Trophoblast cell (in vitro differentiated cells and primary cell): ENCODE data around the gene SPDYC.

ENCODE experiments used
- DNase-seq, 2 donors: peaks; one replicate each; pipeline ENCODE4 v3.0.0-alpha.2; 2016
- H2AFZ ChIP-seq: 2 replicates; pipeline ENCODE4 v1.6.1; 2013; ENCODE audit warnings: low read length, moderate library complexity, mild to moderate bottlenecking; ENCODE audit not compliant: insufficient read depth, poor library complexity
- H2AK5ac ChIP-seq: 2 replicates; pipeline ENCODE4 v1.6.1; 2013; ENCODE audit warnings: mild to moderate bottlenecking, low read length
- H2BK120ac ChIP-seq: 2 replicates; pipeline ENCODE4 v1.6.1; 2013; ENCODE audit warnings: low read length, mild to moderate bottlenecking, moderate library complexity; ENCODE audit not compliant: insufficient read depth, poor library complexity
- H2BK12ac ChIP-seq: 2 replicates; pipeline ENCODE4 v1.6.1; 2013; ENCODE audit warnings: mild to moderate bottlenecking, low read length, moderate library complexity
- H2BK5ac ChIP-seq: 2 replicates; pipeline ENCODE4 v1.6.1; 2013; ENCODE audit warnings: low read length, low read depth, moderate library complexity, mild to moderate bottlenecking; ENCODE audit not compliant: poor library complexity
- H3K14ac ChIP-seq: 2 replicates; pipeline ENCODE4 v1.6.1; 2013; ENCODE audit warnings: mild to moderate bottlenecking, low read length
- H3K18ac ChIP-seq: 2 replicates; pipeline ENCODE4 v1.6.1; 2013; ENCODE audit warnings: mild to moderate bottlenecking, low read length
- H3K23ac ChIP-seq: 2 replicates; pipeline ENCODE4 v1.6.1; 2013; ENCODE audit warnings: low read length
- H3K27ac ChIP-seq: 2 replicates; pipeline ENCODE4 v1.5.1; 2013; ENCODE audit warnings: low read depth, mild to moderate bottlenecking, inconsistent platforms, low read length, moderate library complexity
- H3K27me3 ChIP-seq: 2 replicates; pipeline ENCODE4 v1.6.1; 2013; ENCODE audit warnings: inconsistent platforms, mild to moderate bottlenecking, low read length, moderate library complexity; ENCODE audit not compliant: insufficient read depth
- H3K36me3 ChIP-seq, 2 experiments: 1 replicate in 1 of 2; 2 replicates in 1 of 2; pipeline ENCODE4 v1.6.1; 2013; ENCODE audit warnings: low read length in 2 of 2, mild to moderate bottlenecking in 2 of 2, moderate library complexity in 1 of 2; ENCODE audit not compliant: insufficient read depth in 2 of 2, control insufficient read depth in 1 of 2
- H3K4ac ChIP-seq: 2 replicates; pipeline ENCODE4 v1.6.1; 2013; ENCODE audit warnings: low read depth, mild to moderate bottlenecking, low read length, moderate library complexity
- H3K4me1 ChIP-seq, 2 experiments: 1 replicate in 1 of 2; 2 replicates in 1 of 2; pipeline ENCODE4 v1.6.1; 2013; ENCODE audit warnings: low read length in 2 of 2, mild to moderate bottlenecking in 2 of 2, moderate library complexity in 1 of 2; ENCODE audit not compliant: insufficient read depth in 2 of 2, control insufficient read depth in 1 of 2
- H3K4me2 ChIP-seq: 2 replicates; pipeline ENCODE4 v1.6.1; 2013; ENCODE audit warnings: inconsistent platforms, mild to moderate bottlenecking, low read length, moderate library complexity
- H3K4me3 ChIP-seq: 2 replicates; pipeline ENCODE4 v1.5.1; 2013; ENCODE audit warnings: mild to moderate bottlenecking, low read depth, low read length, inconsistent platforms
- H3K79me1 ChIP-seq: one replicate; pipeline ENCODE4 v1.6.1; 2013; ENCODE audit warnings: low read length
- H3K79me2 ChIP-seq: 2 replicates; pipeline ENCODE4 v1.6.1; 2013; ENCODE audit warnings: low read length, mild to moderate bottlenecking; ENCODE audit not compliant: control insufficient read depth, insufficient read depth, poor library complexity
- H3K9ac ChIP-seq: 2 replicates; pipeline ENCODE4 v1.6.1; 2013; ENCODE audit warnings: mild to moderate bottlenecking, low read length
- H3K9me3 ChIP-seq: 2 replicates; pipeline ENCODE4 v1.6.1; 2013; ENCODE audit warnings: low read depth, mild to moderate bottlenecking, control low read depth, inconsistent platforms, low read length; ENCODE audit not compliant: insufficient read depth
- H4K12ac ChIP-seq: 2 replicates; pipeline ENCODE4 v1.6.1; 2013; ENCODE audit warnings: low read depth, mild to moderate bottlenecking, low read length, moderate library complexity
- H4K8ac ChIP-seq: 2 replicates; pipeline ENCODE4 v1.6.1; 2013; ENCODE audit warnings: low read depth, mild to moderate bottlenecking, low read length, moderate library complexity
- H4K91ac ChIP-seq: one replicate; pipeline ENCODE4 v1.6.1; 2013; ENCODE audit warnings: low read depth, mild to moderate bottlenecking, low read length, moderate library complexity
- WGBS: extraction: QIAGEN DNeasy Blood & Tissue Kit; methylation state at CpG from one replicate; pipeline ENCODE4 v1.1.7; 2013; ENCODE audit warnings: missing lambda C conversion rate; ENCODE audit not compliant: insufficient read length, insufficient coverage; ENCODE audit errors: extremely low coverage; 5-methylcytosine and 5-hydroxymethylcytosine counted together

SPDYC gene

GRCh38 chr11:65217441-65218423, 47.7 kb downstream of the SPDYC start:
- Histone ChIP-seq H3K4me3 (no peak overlapping the region), H3K9ac (no peak overlapping the region), H3K4me1 (peaks cover 7 to 13% of the 10 kb centered on the region in 2 experiments), H3K79me2 (no peaks in the 10 kb centered on the region), H4K91ac (no peak overlapping the region), H3K27me3 (no peaks in the 10 kb centered on the region), H2AFZ (no peak overlapping the region), H2BK120ac (no peak overlapping the region), H2BK12ac (no peak overlapping the region), H3K4me2 (no peak overlapping the region), H3K14ac (no peak overlapping the region), H4K12ac (no peak overlapping the region), H2BK5ac (no peak overlapping the region), H3K27ac (no peak overlapping the region), H3K79me1 (peaks cover 2% of the 10 kb centered on the region), H3K4ac (no peak overlapping the region), H2AK5ac (no peak overlapping the region), H3K9me3 (peaks cover 4% of the 10 kb centered on the region), H4K8ac (no peak overlapping the region), H3K23ac (no peak overlapping the region), H3K18ac (no peak overlapping the region), H3K36me3 (no peaks in the 10 kb centered on the region)
- WGBS, result no CpG with 5 or more reads among the region's 19 CpGs
- DNase-seq, result no peak

DNA sequence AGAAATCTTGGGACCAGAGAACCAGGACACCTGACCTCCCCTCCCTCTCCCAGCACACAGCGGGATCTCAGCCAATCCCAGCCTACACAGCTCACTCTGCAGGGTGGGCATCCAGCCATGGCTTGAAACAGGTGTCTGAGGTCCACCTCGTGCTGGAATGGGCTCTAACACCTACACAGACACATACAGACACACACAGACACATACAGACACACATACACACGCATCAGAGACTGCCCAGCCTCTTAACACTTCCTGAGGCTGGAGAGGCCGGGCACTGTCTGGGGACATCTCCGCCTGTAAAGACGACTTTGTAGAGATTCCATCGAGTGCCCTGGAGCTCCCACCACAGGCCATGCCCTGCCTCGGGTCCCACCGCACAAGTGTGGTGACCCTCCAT, 48.4 kb downstream of the SPDYC start:
- Histone ChIP-seq H2BK12ac (no peak overlapping the region), H3K18ac (no peak overlapping the region), H3K79me2 (no peaks in the 10 kb centered on the region), H3K4me2 (no peak overlapping the region), H4K8ac (no peak overlapping the region), H3K4ac (no peak overlapping the region), H3K79me1 (peaks cover 2% of the 10 kb centered on the region), H4K12ac (no peak overlapping the region), H3K27ac (no peak overlapping the region), H3K4me1 (peaks cover 5 to 11% of the 10 kb centered on the region in 2 experiments), H2AFZ (no peak overlapping the region), H2AK5ac (no peak overlapping the region), H3K4me3 (no peak overlapping the region), H3K9ac (no peak overlapping the region), H2BK5ac (no peak overlapping the region), H4K91ac (no peak overlapping the region), H3K9me3 (peaks cover 4% of the 10 kb centered on the region), H3K23ac (no peak overlapping the region), H3K27me3 (no peaks in the 10 kb centered on the region), H3K36me3 (peaks cover 0 to 2% of the 10 kb centered on the region in 2 experiments), H3K14ac (no peak overlapping the region), H2BK120ac (no peak overlapping the region)
- DNase-seq, result no peak
- no CpG with 5 or more reads among the region's 9 CpGs for WGBS

- H2BK120ac ChIP-seq, result no peak overlapping the region
- no CpG with 5 or more reads among the region's 3 CpGs for WGBS
- H4K8ac ChIP-seq, result no peak overlapping the region
- DNase-seq, result no peak
- H3K18ac ChIP-seq, result no peak overlapping the region
- H3K4ac ChIP-seq, result no peak overlapping the region
- H4K12ac ChIP-seq, result no peak overlapping the region
- H3K27me3 ChIP-seq, result no peaks in the 10 kb centered on the region
- H2BK5ac ChIP-seq, result no peak overlapping the region
- H3K14ac ChIP-seq, result no peak overlapping the region
- peaks cover 8 to 9% of the 10 kb centered on the region in 2 experiments for H3K4me1 ChIP-seq
- H4K91ac ChIP-seq, result no peak overlapping the region
- no peak overlapping the region for H2BK12ac ChIP-seq
- no peaks in the 10 kb centered on the region for H3K79me2 ChIP-seq
- no peak overlapping the region for H3K4me2 ChIP-seq
- H3K79me1 ChIP-seq, result no peaks in the 10 kb centered on the region
- H2AFZ ChIP-seq, result no peak overlapping the region
- no peak overlapping the region for H3K4me3 ChIP-seq
- no peak overlapping the region for H2AK5ac ChIP-seq
- peaks cover 0 to 3% of the 10 kb centered on the region in 2 experiments for H3K36me3 ChIP-seq
- H3K9me3 ChIP-seq, result peaks cover 4% of the 10 kb centered on the region
- no peak overlapping the region for H3K27ac ChIP-seq
- no peak overlapping the region for H3K9ac ChIP-seq
- no peak overlapping the region for H3K23ac ChIP-seq
These were observed 49.8 kb downstream of the SPDYC start for GRCh38 chr11:65219930-65220213.

DNA sequence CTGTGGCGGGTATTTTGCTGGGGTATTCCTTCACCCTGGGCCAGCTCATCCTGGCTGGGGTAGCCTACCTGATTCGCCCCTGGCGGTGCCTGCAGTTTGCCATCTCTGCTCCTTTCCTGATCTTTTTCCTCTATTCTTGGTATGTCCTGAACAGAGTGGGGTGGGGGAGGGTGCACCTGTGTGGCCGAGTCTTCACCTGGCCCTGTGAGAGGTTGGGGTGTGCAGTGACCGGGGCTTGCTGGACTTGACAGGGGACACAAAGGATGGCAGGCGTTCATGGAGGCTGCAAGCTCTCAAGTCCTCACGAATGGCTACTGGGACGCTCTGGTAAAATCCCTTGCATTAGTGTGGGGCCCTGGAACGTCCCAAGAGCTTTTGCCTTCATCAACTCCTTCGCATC, 51.0 kb downstream of the SPDYC start:
- H4K91ac ChIP-seq, result no peak overlapping the region
- H3K9ac ChIP-seq, result no peak overlapping the region
- no CpG with 5 or more reads among the region's 10 CpGs for WGBS
- H3K79me1 ChIP-seq, result peaks cover 9% of the 10 kb centered on the region
- H3K27ac ChIP-seq, result no peak overlapping the region
- H3K27me3 ChIP-seq, result no peaks in the 10 kb centered on the region
- H3K4me3 ChIP-seq, result no peak overlapping the region
- no peak overlapping the region for H3K14ac ChIP-seq
- H2BK12ac ChIP-seq, result no peak overlapping the region
- H2AFZ ChIP-seq, result no peak overlapping the region
- H2BK5ac ChIP-seq, result no peak overlapping the region
- no peak overlapping the region for H3K23ac ChIP-seq
- peak overlapping the region; percentile 26 for H4K12ac ChIP-seq
- H3K18ac ChIP-seq, result no peak overlapping the region
- H3K4me2 ChIP-seq, result no peak overlapping the region
- peaks cover 0 to 3% of the 10 kb centered on the region in 2 experiments for H3K36me3 ChIP-seq
- peaks cover 4% of the 10 kb centered on the region for H3K9me3 ChIP-seq
- peaks cover 17 to 18% of the 10 kb centered on the region in 2 experiments for H3K4me1 ChIP-seq
- H4K8ac ChIP-seq, result no peak overlapping the region
- no peak for DNase-seq
- no peak overlapping the region for H3K4ac ChIP-seq
- H2BK120ac ChIP-seq, result peak overlapping the region; percentile 24
- H2AK5ac ChIP-seq, result no peak overlapping the region
- peaks cover 2% of the 10 kb centered on the region for H3K79me2 ChIP-seq
